ENCODE measurements around the gene CCDC13. TPM values are rescaled to one million over a fixed set of nuclear protein-coding genes. Genes with fewer than 3 reads are reported as not detected.

Gene CCDC13
- total and polyA plus RNA-seq, 2 donors (not counting 3 experiments of a cell fraction or from before 2014, with no cell fraction given): 0.36 to 0.82 TPM

GRCh38 chr3:42764115-42764514, 8.9 kb downstream of the CCDC13 start:
- intact Hi-C loops (cut with micrococcal nuclease): no loop called here
- BruUV-seq (replicated peaks): no TSS peak
- CTCF ChIA-PET: no interaction called here

More at GRCh38 chr3:42764115-42764514, 8.9 kb downstream of the CCDC13 start:
- Histone ChIP-seq H3K9me1 (replicated peaks; ENCODE audit: control insufficient read depth, extremely low read depth, insufficient read depth, low read length) (no peaks in the 10 kb centered on the region), H3K4me3 (replicated peaks in 1 of 3; ENCODE audit: insufficient read depth in 1 of 3, low read depth in 1 of 3, low read length in 3 of 3) (no peak overlapping the region), H4K20me1 (replicated peaks; ENCODE audit: control insufficient read depth, extremely low read depth, insufficient read depth, low read length) (no peaks in the 10 kb centered on the region), H3K9ac (replicated peaks; ENCODE audit: extremely low read depth, insufficient read depth, low read length) (no peak overlapping the region), H3K36me3 (ENCODE audit: control insufficient read depth in 2 of 2, extremely low read depth in 1 of 2, insufficient read depth in 2 of 2, low read length in 2 of 2) (no peaks in the 10 kb centered on the region), H3K9me3 (replicated peaks; ENCODE audit: control insufficient read depth, insufficient read depth, low read length) (no peaks in the 10 kb centered on the region), H3K27me3 (ENCODE audit: control insufficient read depth in 2 of 2, insufficient read depth in 2 of 2, low read length in 2 of 2) (no peaks in the 10 kb centered on the region), H3K27ac (ENCODE audit: insufficient read depth, low read depth, low read length) (no peak overlapping the region), H3K4me1 (ENCODE audit: control insufficient read depth, extremely low read depth, insufficient read depth, low read length) (no peaks in the 10 kb centered on the region), H3K4me2 (ENCODE audit: insufficient read depth, low read length) (no peak overlapping the region), H2AFZ (ENCODE audit: low read depth, low read length) (no peak overlapping the region), H3K79me2 (ENCODE audit: control insufficient read depth, insufficient read depth, low read length) (no peaks in the 10 kb centered on the region)
- FAIRE-seq (no peak), DNase-seq (ENCODE audit: low read depth, low spot score) (no peak)
- dilution Hi-C loops (cut with MboI; ENCODE audit: extremely low pct_ligation_motif_present, low sequenced_read_pairs): no loop called here
- TF ChIP-seq CTCF (IDR thresholded peaks at IDR 0.05; ENCODE audit: extremely low read depth in 1 of 2, insufficient read depth in 1 of 2, low read depth in 1 of 2, low read length in 2 of 2) (no peak), POLR2AphosphoS5 (IDR thresholded peaks at IDR 0.05; ENCODE audit: insufficient read depth, low read depth, low read length) (no peak), JUN (IDR thresholded peaks at IDR 0.05; ENCODE audit: borderline replicate concordance, insufficient read depth, insufficient read length, low read depth) (no peak), GATA2 (IDR thresholded peaks at IDR 0.05; ENCODE audit: insufficient read depth, insufficient read length, low read depth, low read length) (no peak), MYC (IDR thresholded peaks at IDR 0.05; ENCODE audit: low read depth, low read length) (no peak), EZH2 (IDR thresholded peaks at IDR 0.05; ENCODE audit: borderline replicate concordance, low read depth, low read length, severe bottlenecking) (no peak), POLR2A (IDR thresholded peaks at IDR 0.05; ENCODE audit: low read depth, low read length) (no peak)
- POLR2A ChIA-PET: no interaction called here

Data from endothelial cell of umbilical vein (primary cell).